Neural crest cell (in vitro differentiated cells): Measurements from ENCODE around the gene GNAO1. TPM values are rescaled to one million over a fixed set of nuclear protein-coding genes. Genes with fewer than 3 reads are reported as not detected.

Source experiments
- DNase-seq: peaks from one replicate; pipeline ENCODE4 v3.0.0; 2021; ENCODE audit warnings: low read depth, mixed read lengths, low spot score
- H3K27ac Mint-ChIP-seq: one replicate; pipeline ENCODE4 v1.8.0; 2021; ENCODE audit warnings: mild to moderate bottlenecking, mixed read lengths; ENCODE audit not compliant: unreplicated experiment
- H3K27me3 Mint-ChIP-seq: 2 replicates; pipeline ENCODE4 v1.8.0; 2021; ENCODE audit warnings: low read depth, mild to moderate bottlenecking, mixed read lengths
- H3K36me3 Mint-ChIP-seq: 2 replicates; pipeline ENCODE4 v1.8.0; 2021; ENCODE audit warnings: low read depth, mild to moderate bottlenecking, mixed read lengths
- H3K4me1 Mint-ChIP-seq: 2 replicates; pipeline ENCODE4 v1.8.0; 2021; ENCODE audit warnings: mixed read lengths
- H3K4me3 Mint-ChIP-seq: one replicate; pipeline ENCODE4 v1.8.0; 2021; ENCODE audit warnings: mild to moderate bottlenecking, mixed read lengths
- H3K9me3 Mint-ChIP-seq: 2 replicates; pipeline ENCODE4 v1.8.0; 2021; ENCODE audit warnings: mixed read lengths
- CTCF ChIP-seq: fragments of 200-600 bp; sonication (generic); conservative IDR thresholded peaks from 2 replicates; pipeline ENCODE4 v1.5.0; 2021; ENCODE audit warnings: antibody characterized with exemption, mild to moderate bottlenecking
- long read RNA-seq: library from polyadenylated mRNA; unstranded; transcript quantifications from one replicate; pipeline ENCODE4 v2.0.0, GENCODE V29; 2020
- total RNA-seq: library from RNA; stranded (reverse); gene quantifications from 2 replicates; pipeline ENCODE4 v1.2.1, GENCODE V29; 2021

GNAO1 gene
- total RNA-seq: 21.3 and 22.2 TPM in 2 replicates
- long read RNA-seq, partial matches to known transcripts: 0 of 1 reads
- long read RNA-seq, other reads (novel, unspliced or antisense): 1 of 1 reads

GRCh38 chr16:56191156-56191815, at the start of gene GNAO1:
Gene GNAO1 (plus strand): TSS chr16:56191489. CDS start chr16:56192236, 747 bp downstream.
- no peak within 1 kb of the TSS for H3K27ac Mint-ChIP-seq
- H3K9me3 Mint-ChIP-seq: no peaks in the 10 kb centered on the region
- no peaks in the 10 kb centered on the region for H3K36me3 Mint-ChIP-seq
- H3K4me1 Mint-ChIP-seq: peaks cover 18% of the 10 kb centered on the region
- DNase-seq: peak; percentile 61
- peak within 1 kb of the TSS; percentile 88 for H3K4me3 Mint-ChIP-seq
- peaks cover 87% of the 10 kb centered on the region for H3K27me3 Mint-ChIP-seq
- no peak for TF ChIP-seq CTCF

GRCh38 chr16:56143666-56144065, 47.6 kb upstream of the GNAO1 start:
- Mint-ChIP-seq H3K9me3 (no peaks in the 10 kb centered on the region), H3K27me3 (peaks cover 14% of the 10 kb centered on the region), H3K36me3 (no peaks in the 10 kb centered on the region), H3K4me3 (no peak overlapping the region), H3K4me1 (no peaks in the 10 kb centered on the region), H3K27ac (no peak overlapping the region)
- no peak for TF ChIP-seq CTCF
- no peak for DNase-seq

GRCh38 chr16:56145369-56145768, 45.9 kb upstream of the GNAO1 start:
- no peaks in the 10 kb centered on the region for H3K36me3 Mint-ChIP-seq
- TF ChIP-seq CTCF: no peak
- DNase-seq: no peak
- no peaks in the 10 kb centered on the region for H3K9me3 Mint-ChIP-seq
- H3K27me3 Mint-ChIP-seq: peaks cover 15% of the 10 kb centered on the region
- H3K27ac Mint-ChIP-seq: no peak overlapping the region
- no peak overlapping the region for H3K4me3 Mint-ChIP-seq
- H3K4me1 Mint-ChIP-seq: no peaks in the 10 kb centered on the region

GRCh38 chr16:56151621-56152020, 39.7 kb upstream of the GNAO1 start:
- no peaks in the 10 kb centered on the region for H3K4me1 Mint-ChIP-seq
- no peak for TF ChIP-seq CTCF
- DNase-seq: no peak
- peaks cover 19% of the 10 kb centered on the region for H3K27me3 Mint-ChIP-seq
- H3K4me3 Mint-ChIP-seq: no peak overlapping the region
- H3K9me3 Mint-ChIP-seq: no peaks in the 10 kb centered on the region
- H3K36me3 Mint-ChIP-seq: no peaks in the 10 kb centered on the region
- no peak overlapping the region for H3K27ac Mint-ChIP-seq

- Mint-ChIP-seq H3K27me3 (peaks cover 3% of the 10 kb centered on the region), H3K27ac (no peak overlapping the region), H3K36me3 (no peaks in the 10 kb centered on the region), H3K4me1 (no peaks in the 10 kb centered on the region), H3K4me3 (no peak overlapping the region), H3K9me3 (no peaks in the 10 kb centered on the region)
- TF ChIP-seq CTCF: no peak
- no peak for DNase-seq
These were observed 29.6 kb upstream of the GNAO1 start for GRCh38 chr16:56161658-56162057.
